Thyroid gland (tissue), 4 donors: ENCODE measurements around the gene DCHS1.

ENCODE experiments used
- POLR2A ChIP-seq, 2 donors: fragments of 450-650 bp; IDR thresholded peaks; one replicate each; pipeline ENCODE4 v1.6.1; 2017; ENCODE audit warnings: antibody characterized with exemption in 2 of 2, mild to moderate bottlenecking in 2 of 2, moderate library complexity in 1 of 2
- TF ChIP-seq, protein P1 (sequence below), 6 experiments: fragments of 200-600 bp in 3 of 6; fragments of 450-650 bp in 3 of 6; sonication (generic) in 3 of 6; IDR thresholded peaks; one replicate each; pipeline ENCODE4 v1.5.1; 2016 to 2019; ENCODE audit warnings: antibody characterized with exemption in 6 of 6, mild to moderate bottlenecking in 2 of 6, inconsistent platforms in 1 of 6, moderate library complexity in 1 of 6

DNA sequence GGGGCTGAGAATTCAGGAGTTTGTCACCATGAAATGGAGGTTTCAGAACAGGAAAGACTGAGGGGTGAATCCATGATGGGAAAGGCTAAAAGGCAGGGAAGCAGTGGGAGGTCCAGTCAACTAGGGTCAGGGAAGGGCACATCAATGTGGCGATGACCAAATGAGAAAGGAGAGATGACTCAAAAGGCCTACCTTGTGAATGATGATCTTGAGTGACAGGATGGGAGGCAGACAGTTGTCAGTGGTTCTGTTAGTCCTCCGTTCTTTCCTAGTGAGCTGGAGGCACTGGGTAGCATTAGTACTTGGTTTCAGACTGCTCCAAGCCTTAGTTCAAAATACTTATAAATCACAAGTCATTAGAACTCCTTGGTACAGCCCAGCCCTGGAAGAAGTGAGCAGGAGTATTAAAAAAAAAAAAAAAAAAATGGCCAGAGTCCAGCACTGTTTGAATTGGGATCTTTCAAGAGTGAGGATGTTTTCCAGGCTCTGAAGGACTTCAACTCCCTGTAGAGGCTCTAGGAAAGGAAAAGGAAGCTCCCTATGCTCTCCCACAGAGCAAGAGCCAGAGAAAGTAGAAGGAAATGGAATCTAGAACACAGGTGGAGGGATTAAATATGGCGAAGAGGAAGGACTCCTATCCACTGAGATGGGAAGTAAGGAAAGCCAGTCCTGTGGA lies 8.3 kb upstream of the DCHS1 start:
- TF ChIP-seq, protein P1, sequence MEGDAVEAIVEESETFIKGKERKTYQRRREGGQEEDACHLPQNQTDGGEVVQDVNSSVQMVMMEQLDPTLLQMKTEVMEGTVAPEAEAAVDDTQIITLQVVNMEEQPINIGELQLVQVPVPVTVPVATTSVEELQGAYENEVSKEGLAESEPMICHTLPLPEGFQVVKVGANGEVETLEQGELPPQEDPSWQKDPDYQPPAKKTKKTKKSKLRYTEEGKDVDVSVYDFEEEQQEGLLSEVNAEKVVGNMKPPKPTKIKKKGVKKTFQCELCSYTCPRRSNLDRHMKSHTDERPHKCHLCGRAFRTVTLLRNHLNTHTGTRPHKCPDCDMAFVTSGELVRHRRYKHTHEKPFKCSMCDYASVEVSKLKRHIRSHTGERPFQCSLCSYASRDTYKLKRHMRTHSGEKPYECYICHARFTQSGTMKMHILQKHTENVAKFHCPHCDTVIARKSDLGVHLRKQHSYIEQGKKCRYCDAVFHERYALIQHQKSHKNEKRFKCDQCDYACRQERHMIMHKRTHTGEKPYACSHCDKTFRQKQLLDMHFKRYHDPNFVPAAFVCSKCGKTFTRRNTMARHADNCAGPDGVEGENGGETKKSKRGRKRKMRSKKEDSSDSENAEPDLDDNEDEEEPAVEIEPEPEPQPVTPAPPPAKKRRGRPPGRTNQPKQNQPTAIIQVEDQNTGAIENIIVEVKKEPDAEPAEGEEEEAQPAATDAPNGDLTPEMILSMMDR (IDR thresholded peaks at IDR 0.05) = no peak
- no peak for TF ChIP-seq POLR2A (IDR thresholded peaks at IDR 0.05)
